HUES6 (cell line): ENCODE data around the gene CEP170B.
"Not testable (repeated sequence)": the region's sequence is repeated elsewhere in the genome, so short reads cannot be mapped to it uniquely, and the experiment has no call there.

Experiments
- H3K27ac ChIP-seq: 2 replicates; pipeline ENCODE4 v1.7.0; 2013; ENCODE audit warnings: low read depth, mild to moderate bottlenecking, low read length, inconsistent platforms
- H3K27me3 ChIP-seq: 2 replicates; pipeline ENCODE4 v1.6.1; 2013; ENCODE audit warnings: low read length; ENCODE audit not compliant: control insufficient read depth, insufficient read depth
- H3K36me3 ChIP-seq: 2 replicates; pipeline ENCODE4 v1.6.1; 2013; ENCODE audit warnings: low read length; ENCODE audit not compliant: control insufficient read depth, insufficient read depth
- H3K4me1 ChIP-seq: 2 replicates; pipeline ENCODE4 v1.6.1; 2013; ENCODE audit warnings: low read length; ENCODE audit not compliant: control insufficient read depth, insufficient read depth
- H3K4me3 ChIP-seq: 2 replicates; pipeline ENCODE4 v1.5.1; 2013; ENCODE audit warnings: low read depth, low read length
- H3K9ac ChIP-seq: one replicate; pipeline ENCODE4 v1.6.1; 2013; ENCODE audit warnings: mild to moderate bottlenecking, low read length
- H3K9me3 ChIP-seq: 2 replicates; pipeline ENCODE4 v1.6.1; 2013; ENCODE audit warnings: low read depth, low read length; ENCODE audit not compliant: control insufficient read depth, insufficient read depth

The CEP170B gene

GRCh38 chr14:104895786-104896661 is 31.0 kb downstream of the CEP170B start:
- no peaks in the 10 kb centered on the region for H3K9me3 ChIP-seq
- H3K9ac ChIP-seq, result no peak overlapping the region
- H3K27ac ChIP-seq, result no peak overlapping the region
- 0 out of 2 replicates have a peak, but pooled peaks cover 5% of the 10 kb centered on the region for H3K4me1 ChIP-seq
- no peak overlapping the region for H3K4me3 ChIP-seq
- H3K27me3 ChIP-seq, result no peaks in the 10 kb centered on the region; the same call in 1 of the 2 replicates
- H3K36me3 ChIP-seq, result peaks cover 9% of the 10 kb centered on the region

- Histone ChIP-seq H3K27me3 (no peaks in the 10 kb centered on the region; the same call in 1 of the 2 replicates), H3K27ac (no peak overlapping the region), H3K4me3 (no peak overlapping the region), H3K4me1 (0 out of 2 replicates have a peak, but pooled peaks cover 3% of the 10 kb centered on the region), H3K9ac (no peak overlapping the region), H3K36me3 (peaks cover 9% of the 10 kb centered on the region), H3K9me3 (no peaks in the 10 kb centered on the region)
Observed at GRCh38 chr14:104897330-104898194, 32.5 kb downstream of the CEP170B start.

GRCh38 chr14:104898195-104898558 is 33.1 kb downstream of the CEP170B start:
- peaks cover under 1% of the 10 kb centered on the region; the same call in 1 of the 2 replicates for H3K9me3 ChIP-seq
- no peak overlapping the region for H3K27ac ChIP-seq
- H3K36me3 ChIP-seq, result peaks cover 8% of the 10 kb centered on the region
- H3K9ac ChIP-seq, result no peak overlapping the region
- H3K4me3 ChIP-seq, result no peak overlapping the region
- H3K27me3 ChIP-seq, result peaks cover 2% of the 10 kb centered on the region; the same call in 1 of the 2 replicates
- no peaks in the 10 kb centered on the region for H3K4me1 ChIP-seq

DNA sequence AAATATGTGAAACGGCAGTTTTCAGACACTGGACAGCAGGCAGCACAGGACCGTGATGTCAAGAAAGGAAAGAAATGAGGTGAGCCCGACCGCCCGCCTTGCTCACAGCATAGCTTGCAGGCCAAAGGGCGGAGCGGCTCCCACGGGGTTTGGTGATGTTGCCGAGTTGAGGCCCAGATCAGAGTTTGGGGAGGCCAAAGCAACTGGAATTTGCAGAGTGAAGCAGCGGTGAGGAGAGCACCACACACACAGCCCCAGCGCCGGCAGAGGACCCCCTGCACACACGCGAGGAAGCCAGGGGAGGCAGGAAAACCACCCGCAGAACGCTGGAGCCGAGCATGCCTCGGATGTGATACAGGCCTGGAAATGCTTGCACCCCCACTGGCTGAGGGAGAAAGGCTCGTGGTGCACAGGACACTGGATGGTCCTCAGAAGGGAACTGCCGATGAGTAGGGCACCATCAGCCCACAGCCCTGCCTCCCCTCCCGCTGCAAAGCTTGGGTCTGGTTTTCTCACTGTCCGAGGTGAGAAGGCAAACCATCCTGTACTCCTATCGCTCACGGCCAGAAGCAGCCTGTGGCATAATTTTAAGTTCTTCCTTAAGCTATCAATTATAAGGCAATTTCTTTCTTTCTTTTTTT is 33.9 kb downstream of the CEP170B start:
- Histone ChIP-seq H3K9ac (no peak overlapping the region), H3K9me3 (peaks cover 6% of the 10 kb centered on the region; the same call in 1 of the 2 replicates), H3K27me3 (peaks cover 10% of the 10 kb centered on the region), H3K27ac (no peak overlapping the region), H3K4me3 (no peak overlapping the region), H3K36me3 (peaks cover 2% of the 10 kb centered on the region; the same call in 1 of the 2 replicates), H3K4me1 (no peaks in the 10 kb centered on the region)

GRCh38 chr14:104899781-104900180 is 34.7 kb downstream of the CEP170B start:
- H3K36me3 ChIP-seq, result no peaks in the 10 kb centered on the region
- no peak overlapping the region for H3K9ac ChIP-seq
- H3K27ac ChIP-seq, result no peak overlapping the region
- H3K9me3 ChIP-seq, result peaks cover 6% of the 10 kb centered on the region; the same call in 1 of the 2 replicates
- H3K27me3 ChIP-seq, result peaks cover 18% of the 10 kb centered on the region
- H3K4me3 ChIP-seq, result no peak overlapping the region
- no peaks in the 10 kb centered on the region for H3K4me1 ChIP-seq

- Histone ChIP-seq H3K27ac (no peak overlapping the region), H3K4me1 (no peaks in the 10 kb centered on the region), H3K9ac (no peak overlapping the region)
Observed at GRCh38 chr14:104900639-104901512, 35.8 kb downstream of the CEP170B start.

GRCh38 chr14:104903990-104904389 is 38.9 kb downstream of the CEP170B start:
- Histone ChIP-seq H3K9me3 (peaks cover 11% of the 10 kb centered on the region), H3K27me3 (peaks cover 60% of the 10 kb centered on the region), H3K27ac (no peak overlapping the region), H3K4me3 (no peak overlapping the region), H3K36me3 (no peaks in the 10 kb centered on the region), H3K9ac (no peak overlapping the region), H3K4me1 (no peaks in the 10 kb centered on the region)

More at GRCh38 chr14:104900639-104901512, 35.8 kb downstream of the CEP170B start:
- H3K4me3 ChIP-seq, result no peak overlapping the region
- H3K27me3 ChIP-seq, result peaks cover 29% of the 10 kb centered on the region
- peaks cover 6% of the 10 kb centered on the region; the same call in 1 of the 2 replicates for H3K9me3 ChIP-seq
- H3K36me3 ChIP-seq, result no peaks in the 10 kb centered on the region

DNA sequence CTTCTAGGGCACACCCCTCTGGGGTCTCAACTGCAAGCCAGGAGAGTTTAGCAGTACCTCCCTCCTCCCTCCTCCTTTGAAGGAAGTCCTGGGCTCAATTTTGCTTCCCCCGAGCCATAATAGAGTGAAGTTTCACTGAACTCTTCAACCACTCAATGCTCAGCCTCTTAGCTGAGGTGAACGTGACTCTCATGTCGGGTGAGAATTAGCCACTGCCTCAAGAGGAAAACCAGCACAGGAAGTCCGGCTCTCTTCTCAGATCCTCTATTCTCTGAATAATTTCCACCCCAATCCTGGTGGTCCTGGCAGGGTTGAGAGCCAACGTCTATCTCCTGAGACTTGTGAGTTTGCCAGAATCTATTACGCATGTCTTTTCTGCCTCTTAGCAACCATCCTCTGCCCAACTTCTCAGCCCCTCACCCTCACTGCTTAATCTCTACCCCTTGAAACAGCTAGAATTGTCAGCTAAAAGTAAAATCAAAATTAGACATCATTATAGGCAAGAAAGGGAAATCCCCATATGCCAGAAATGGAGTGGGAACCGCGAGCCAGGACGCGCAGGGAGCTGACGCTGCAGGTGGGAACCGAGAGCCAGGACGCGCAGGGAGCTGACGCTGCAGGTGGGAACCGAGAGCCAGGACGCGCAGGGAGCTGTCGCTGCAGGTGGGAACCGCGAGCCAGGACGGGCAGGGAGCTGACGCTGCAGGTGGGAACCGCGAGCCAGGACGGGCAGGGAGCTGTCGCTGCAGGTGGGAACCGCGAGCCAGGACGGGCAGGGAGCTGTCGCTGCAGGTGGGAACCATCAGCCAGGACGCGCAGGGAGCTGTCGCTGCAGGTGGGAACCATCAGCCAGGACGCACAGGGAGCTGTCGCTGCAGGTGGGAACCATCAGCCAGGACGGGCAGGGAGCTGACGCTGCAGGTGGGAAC is 39.8 kb downstream of the CEP170B start:
- not testable (repeated sequence) for H3K4me3 ChIP-seq, H3K27ac ChIP-seq, H3K36me3 ChIP-seq, H3K9ac ChIP-seq, H3K4me1 ChIP-seq
- peaks cover 11% of the 10 kb centered on the region for H3K9me3 ChIP-seq
- peaks cover 60% of the 10 kb centered on the region for H3K27me3 ChIP-seq

DNA sequence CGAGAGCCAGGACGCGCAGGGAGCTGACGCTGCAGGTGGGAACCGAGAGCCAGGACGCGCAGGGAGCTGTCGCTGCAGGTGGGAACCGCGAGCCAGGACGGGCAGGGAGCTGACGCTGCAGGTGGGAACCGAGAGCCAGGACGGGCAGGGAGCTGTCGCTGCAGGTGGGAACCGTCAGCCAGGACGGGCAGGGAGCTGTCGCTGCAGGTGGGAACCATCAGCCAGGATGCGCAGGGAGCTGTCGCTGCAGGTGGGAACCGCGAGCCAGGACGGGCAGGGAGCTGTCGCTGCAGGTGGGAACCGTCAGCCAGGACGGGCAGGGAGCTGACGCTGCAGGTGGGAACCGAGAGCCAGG is 40.5 kb downstream of the CEP170B start:
- H3K9ac ChIP-seq, H3K4me1 ChIP-seq, H3K27ac ChIP-seq, H3K4me3 ChIP-seq, H3K36me3 ChIP-seq: not testable (repeated sequence)
- peaks cover 11% of the 10 kb centered on the region for H3K9me3 ChIP-seq
- peaks cover 64% of the 10 kb centered on the region for H3K27me3 ChIP-seq
